ENCODE data around the gene DALRD3. TPM values are rescaled to one million over a fixed set of nuclear protein-coding genes. Genes with fewer than 3 reads are reported as not detected.
A peak's percentile ranks its signal among the peaks of the same experiment; 100 is the strongest.

Gene DALRD3
- total and polyA plus RNA-seq, 8 donors: 19.5 to 57.2 (median 26.2) TPM

DNA sequence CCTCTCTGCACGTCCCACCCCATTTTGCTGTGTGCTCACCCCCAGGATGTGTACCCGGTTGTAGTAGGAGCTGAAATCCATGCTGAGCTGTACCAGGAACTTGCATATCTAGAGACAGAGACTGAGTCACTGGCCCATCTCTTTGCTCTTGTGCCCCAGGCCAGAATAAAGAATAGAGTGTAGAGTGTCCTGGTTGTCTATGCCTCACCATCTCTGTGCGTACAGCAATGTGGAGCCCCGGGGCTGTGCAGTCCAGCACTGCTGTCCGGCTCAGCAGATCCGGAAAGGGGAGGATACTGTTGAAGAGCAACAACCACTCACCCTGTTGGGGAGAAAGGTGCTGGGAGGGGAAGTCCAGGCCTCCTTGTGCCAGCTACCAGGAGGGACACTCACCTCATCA is 2.6 kb downstream of the DALRD3 start:
- Histone ChIP-seq H3K9me3 (no peaks in the 10 kb centered on the region), H3K4me1 (peaks cover 7 to 25% (median 17%) of the 10 kb centered on the region in 3 donors), H3K27ac (no peak overlapping the region), H3K36me3 (peaks cover 0 to 20% (median 11%) of the 10 kb centered on the region in 3 donors), H3K4me3 (no peak overlapping the region), H3K27me3 (no peaks in the 10 kb centered on the region)
- 80 to 92% methylated on average over 6 of the region's 6 CpGs for WGBS, 2 donors
- FAIRE-seq: no peak
- no peak for ATAC-seq
- intact Hi-C loops (cut with DNase I): no loop called here
- DNase-seq: peak in 1 of 6 donors; percentile 17
- TF ChIP-seq, protein P1, sequence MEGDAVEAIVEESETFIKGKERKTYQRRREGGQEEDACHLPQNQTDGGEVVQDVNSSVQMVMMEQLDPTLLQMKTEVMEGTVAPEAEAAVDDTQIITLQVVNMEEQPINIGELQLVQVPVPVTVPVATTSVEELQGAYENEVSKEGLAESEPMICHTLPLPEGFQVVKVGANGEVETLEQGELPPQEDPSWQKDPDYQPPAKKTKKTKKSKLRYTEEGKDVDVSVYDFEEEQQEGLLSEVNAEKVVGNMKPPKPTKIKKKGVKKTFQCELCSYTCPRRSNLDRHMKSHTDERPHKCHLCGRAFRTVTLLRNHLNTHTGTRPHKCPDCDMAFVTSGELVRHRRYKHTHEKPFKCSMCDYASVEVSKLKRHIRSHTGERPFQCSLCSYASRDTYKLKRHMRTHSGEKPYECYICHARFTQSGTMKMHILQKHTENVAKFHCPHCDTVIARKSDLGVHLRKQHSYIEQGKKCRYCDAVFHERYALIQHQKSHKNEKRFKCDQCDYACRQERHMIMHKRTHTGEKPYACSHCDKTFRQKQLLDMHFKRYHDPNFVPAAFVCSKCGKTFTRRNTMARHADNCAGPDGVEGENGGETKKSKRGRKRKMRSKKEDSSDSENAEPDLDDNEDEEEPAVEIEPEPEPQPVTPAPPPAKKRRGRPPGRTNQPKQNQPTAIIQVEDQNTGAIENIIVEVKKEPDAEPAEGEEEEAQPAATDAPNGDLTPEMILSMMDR (IDR thresholded peaks at IDR 0.05): no peak

DNA sequence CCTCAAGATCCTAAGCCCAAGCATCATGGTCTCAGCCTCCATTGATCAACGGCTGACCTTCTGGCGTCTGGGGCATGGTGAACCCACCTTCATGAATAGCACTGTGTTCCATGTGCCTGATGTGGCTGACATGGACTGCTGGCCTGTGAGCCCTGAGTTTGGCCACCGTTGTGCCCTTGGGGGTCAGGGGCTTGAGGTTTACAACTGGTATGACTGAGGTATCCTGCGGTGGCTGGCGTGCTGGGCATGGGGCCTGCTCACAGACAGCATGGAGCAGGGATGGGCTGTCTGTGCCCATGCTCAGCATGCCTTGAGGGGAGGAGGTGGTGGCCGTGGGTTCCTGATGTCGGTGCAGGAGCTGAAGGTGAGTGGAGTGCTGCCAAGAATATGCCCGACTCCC is 3.3 kb downstream of the DALRD3 start:
- H3K4me3 ChIP-seq: no peak overlapping the region
- H3K36me3 ChIP-seq: peaks cover 0 to 20% (median 11%) of the 10 kb centered on the region in 3 donors
- TF ChIP-seq, protein P1 (IDR thresholded peaks at IDR 0.05): no peak
- no peaks in the 10 kb centered on the region for H3K9me3 ChIP-seq
- no peak for FAIRE-seq
- intact Hi-C loops (cut with DNase I): no loop called here
- no peak overlapping the region for H3K27ac ChIP-seq
- ATAC-seq: no peak
- DNase-seq: peak in 2 of 6 donors; percentile 22 to 68
- H3K27me3 ChIP-seq: no peaks in the 10 kb centered on the region
- peaks cover 7 to 24% (median 17%) of the 10 kb centered on the region in 3 donors for H3K4me1 ChIP-seq
- 79 to 83% methylated on average over 8 of the region's 8 CpGs for WGBS, 2 donors

DNA sequence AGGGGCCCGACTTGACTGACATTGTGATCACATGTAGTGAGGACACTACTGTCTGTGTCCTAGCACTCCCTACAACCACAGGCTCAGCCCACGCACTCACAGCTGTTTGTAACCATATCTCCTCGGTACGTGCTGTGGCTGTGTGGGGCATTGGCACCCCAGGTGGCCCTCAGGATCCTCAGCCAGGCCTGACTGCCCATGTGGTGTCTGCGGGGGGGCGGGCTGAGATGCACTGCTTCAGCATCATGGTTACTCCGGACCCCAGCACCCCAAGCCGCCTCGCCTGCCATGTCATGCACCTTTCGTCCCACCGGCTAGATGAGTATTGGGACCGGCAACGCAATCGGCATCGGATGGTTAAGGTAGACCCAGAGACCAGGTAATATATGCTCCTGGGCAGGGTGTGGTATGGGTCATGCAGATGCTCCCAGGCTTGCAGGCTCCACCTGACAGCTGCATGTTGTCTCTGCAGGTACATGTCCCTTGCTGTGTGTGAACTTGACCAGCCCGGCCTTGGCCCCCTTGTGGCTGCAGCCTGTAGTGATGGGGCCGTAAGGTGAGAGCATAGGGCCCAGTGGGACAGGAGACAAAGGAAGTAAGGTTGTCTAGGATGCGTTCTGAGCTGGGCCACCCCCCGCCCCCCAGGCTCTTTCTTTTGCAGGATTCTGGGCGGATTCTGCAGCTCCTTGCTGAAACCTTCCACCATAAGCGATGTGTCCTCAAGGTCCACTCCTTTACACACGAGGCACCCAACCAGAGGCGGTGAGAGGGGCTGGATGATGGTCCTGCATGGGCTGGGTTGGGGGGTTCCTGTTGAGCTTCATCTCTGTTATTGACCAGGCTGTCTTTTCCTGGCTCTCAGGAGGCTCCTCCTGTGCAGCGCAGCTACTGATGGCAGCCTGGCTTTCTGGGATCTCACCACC is 4.4 kb downstream of the DALRD3 start:
- peak in 4 of 6 donors; percentile 21 to 83 (median 68) for DNase-seq
- no peak for FAIRE-seq
- Histone ChIP-seq H3K36me3 (peaks cover 0 to 20% (median 11%) of the 10 kb centered on the region in 3 donors), H3K27ac (no peak overlapping the region), H3K27me3 (no peaks in the 10 kb centered on the region), H3K9me3 (no peaks in the 10 kb centered on the region), H3K4me1 (peaks cover 2 to 17% (median 13%) of the 10 kb centered on the region in 3 donors), H3K4me3 (no peak overlapping the region)
- ATAC-seq: peak in 3 of 4 donors; percentile 13 to 30 (median 24)
- intact Hi-C loops (cut with DNase I): no loop called here
- TF ChIP-seq, protein P1 (IDR thresholded peaks at IDR 0.05): peak in 2 of 4 donors; percentile 30 to 33
- 85 to 86% methylated on average over 24 of the region's 24 CpGs for WGBS, 2 donors

DNA sequence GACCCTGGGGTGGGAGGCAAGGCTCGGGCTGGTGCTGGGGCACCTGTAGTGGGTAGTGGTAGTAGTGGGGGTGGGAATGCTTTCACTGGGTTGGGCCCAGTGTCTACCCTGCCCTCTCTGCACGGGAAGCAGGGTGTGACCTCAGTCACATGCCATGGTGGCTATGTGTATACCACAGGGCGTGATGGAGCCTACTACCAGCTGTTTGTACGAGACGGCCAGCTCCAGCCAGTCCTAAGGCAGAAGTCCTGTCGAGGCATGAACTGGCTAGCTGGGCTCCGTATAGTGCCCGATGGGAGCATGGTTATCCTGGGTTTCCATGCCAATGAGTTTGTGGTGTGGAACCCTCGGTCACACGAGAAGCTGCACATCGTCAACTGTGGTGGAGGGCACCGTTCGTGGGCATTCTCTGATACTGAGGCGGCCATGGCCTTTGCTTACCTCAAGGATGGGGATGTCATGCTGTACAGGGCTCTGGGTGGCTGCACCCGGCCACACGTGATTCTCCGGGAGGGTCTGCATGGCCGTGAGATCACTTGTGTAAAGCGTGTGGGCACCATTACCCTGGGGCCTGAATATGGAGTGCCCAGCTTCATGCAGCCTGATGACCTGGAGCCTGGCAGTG is 5.2 kb downstream of the DALRD3 start:
- intact Hi-C loops (cut with DNase I): no loop called here
- TF ChIP-seq, protein P1 (IDR thresholded peaks at IDR 0.05): no peak
- FAIRE-seq: no peak
- no peaks in the 10 kb centered on the region for H3K27me3 ChIP-seq
- H3K36me3 ChIP-seq: peaks cover 0 to 20% (median 11%) of the 10 kb centered on the region in 3 donors
- WGBS, 2 donors: 77 to 86% methylated on average over 19 of the region's 19 CpGs
- ATAC-seq: no peak
- no peak overlapping the region for H3K4me3 ChIP-seq
- H3K9me3 ChIP-seq: no peaks in the 10 kb centered on the region
- H3K27ac ChIP-seq: no peak overlapping the region
- peak in 2 of 6 donors; percentile 11 to 55 for DNase-seq
- H3K4me1 ChIP-seq: peaks cover 0 to 17% (median 14%) of the 10 kb centered on the region in 3 donors
